ENCODE results near the gene RHOB.
"Not testable (repeated sequence)": the region's sequence is repeated elsewhere in the genome, so short reads cannot be mapped to it uniquely, and the experiment has no call there.

Gene RHOB

GRCh38 chr2:20446917-20447436 is at the start of gene RHOB:
Gene RHOB, plus strand, starts transcription at chr2:20447074. Its CDS starts 392 bp downstream, at chr2:20447466.
- DNase-seq (ENCODE audit: low spot score): peak; percentile 99

- no peak for DNase-seq (ENCODE audit: low spot score)
Observed at GRCh38 chr2:20397811-20398447, 48.9 kb upstream of the RHOB start.

- DNase-seq (ENCODE audit: low spot score): no peak
Observed at GRCh38 chr2:20398956-20399567, 47.8 kb upstream of the RHOB start.

GRCh38 chr2:20400306-20400705 is 46.6 kb upstream of the RHOB start:
- DNase-seq (ENCODE audit: low spot score): no peak

- DNase-seq (ENCODE audit: low spot score): no peak
Observed at GRCh38 chr2:20400787-20401488, 45.9 kb upstream of the RHOB start.

- DNase-seq (ENCODE audit: low spot score): no peak
Observed at GRCh38 chr2:20401489-20401835, 45.4 kb upstream of the RHOB start.

GRCh38 chr2:20403774-20404312 is 43.0 kb upstream of the RHOB start:
- DNase-seq (ENCODE audit: low spot score): no peak

GRCh38 chr2:20404950-20405349 is 41.9 kb upstream of the RHOB start:
- no peak for DNase-seq (ENCODE audit: low spot score)

GRCh38 chr2:20409039-20409438 is 37.8 kb upstream of the RHOB start:
- no peak for DNase-seq (ENCODE audit: low spot score)

GRCh38 chr2:20410556-20411277 is 36.2 kb upstream of the RHOB start:
- no peak for DNase-seq (ENCODE audit: low spot score)

- DNase-seq (ENCODE audit: low spot score): peak; percentile 82
Observed at GRCh38 chr2:20411361-20411894, 35.4 kb upstream of the RHOB start.

- no peak for DNase-seq (ENCODE audit: low spot score)
Observed at GRCh38 chr2:20414806-20415205, 32.1 kb upstream of the RHOB start.

- no peak for DNase-seq (ENCODE audit: low spot score)
Observed at GRCh38 chr2:20415511-20415918, 31.4 kb upstream of the RHOB start.

- no peak for DNase-seq (ENCODE audit: low spot score)
Observed at GRCh38 chr2:20416723-20417122, 30.2 kb upstream of the RHOB start.

GRCh38 chr2:20417230-20417821 is 29.5 kb upstream of the RHOB start:
- not testable (repeated sequence) for DNase-seq (ENCODE audit: low spot score)

GRCh38 chr2:20418519-20418918 is 28.4 kb upstream of the RHOB start:
- DNase-seq (ENCODE audit: low spot score): no peak

GRCh38 chr2:20419007-20419576 is 27.8 kb upstream of the RHOB start:
- no peak for DNase-seq (ENCODE audit: low spot score)

- DNase-seq (ENCODE audit: low spot score): no peak
Observed at GRCh38 chr2:20419752-20420151, 27.1 kb upstream of the RHOB start.

GRCh38 chr2:20421336-20421987 is 25.4 kb upstream of the RHOB start:
- DNase-seq (ENCODE audit: low spot score): no peak

- DNase-seq (ENCODE audit: low spot score): peak; percentile 42
Observed at GRCh38 chr2:20421988-20422370, 24.9 kb upstream of the RHOB start.

Data from iPS-NIHi11 (cell line).